ENCODE data around the gene OGN.

Gene OGN

GRCh38 chr9:92402826-92403745, 1.3 kb downstream of the OGN start:
- DNase-seq = no peak

- no peak for DNase-seq
Observed at GRCh38 chr9:92402360-92402759, 2.0 kb downstream of the OGN start.

- no peak for DNase-seq
Observed at GRCh38 chr9:92397853-92398252, 6.5 kb downstream of the OGN start.

GRCh38 chr9:92395617-92396016, 8.8 kb downstream of the OGN start:
- no peak for DNase-seq

- DNase-seq = peak; percentile 5
Observed at GRCh38 chr9:92393686-92394085, 10.7 kb downstream of the OGN start.

GRCh38 chr9:92392690-92393089, 11.7 kb downstream of the OGN start:
- peak; percentile 6 for DNase-seq

GRCh38 chr9:92385953-92386352, 18.4 kb downstream of the OGN start:
- DNase-seq = no peak

- DNase-seq = no peak
Observed at GRCh38 chr9:92385477-92385876, 18.9 kb downstream of the OGN start.

- DNase-seq = peak; percentile 7
Observed at GRCh38 chr9:92385001-92385400, 19.4 kb downstream of the OGN start.

- peak; percentile 50 for DNase-seq
Observed at GRCh38 chr9:92384375-92384774, 20.0 kb downstream of the OGN start.

GRCh38 chr9:92381775-92382174, 22.6 kb downstream of the OGN start:
- DNase-seq = no peak

- DNase-seq = no peak
Observed at GRCh38 chr9:92380603-92381002, 23.8 kb downstream of the OGN start.

- peak; percentile 14 for DNase-seq
Observed at GRCh38 chr9:92378865-92379560, 25.4 kb downstream of the OGN start.

GRCh38 chr9:92377876-92378275, 26.5 kb downstream of the OGN start:
- no peak for DNase-seq

- DNase-seq = no peak
Observed at GRCh38 chr9:92373167-92373566, 31.2 kb downstream of the OGN start.

GRCh38 chr9:92369075-92369474, 35.3 kb downstream of the OGN start:
- no peak for DNase-seq

- no peak for DNase-seq
Observed at GRCh38 chr9:92360083-92360482, 44.3 kb downstream of the OGN start.

- no peak for DNase-seq
Observed at GRCh38 chr9:92359394-92359995, 44.9 kb downstream of the OGN start.

GRCh38 chr9:92353051-92353450, 51.3 kb downstream of the OGN start:
- DNase-seq = no peak

GRCh38 chr9:92350740-92351133, 53.6 kb downstream of the OGN start:
- no peak for DNase-seq

GRCh38 chr9:92349771-92350739, 54.3 kb downstream of the OGN start:
- DNase-seq = no peak

- DNase-seq = no peak
Observed at GRCh38 chr9:92345582-92345981, 58.8 kb downstream of the OGN start.

All from EL (cell line).